ENCODE data around the gene RPL10. TPM values are rescaled to one million over a fixed set of nuclear protein-coding genes. Genes with fewer than 3 reads are reported as not detected.
A peak's percentile ranks its signal among the peaks of the same experiment; 100 is the strongest.

The RPL10 gene
- total and polyA plus RNA-seq, 2 of the 8 experiments (the other 6 are each of a cell fraction or from before 2014, with no cell fraction given): 2,633 to 4,293 TPM

DNA sequence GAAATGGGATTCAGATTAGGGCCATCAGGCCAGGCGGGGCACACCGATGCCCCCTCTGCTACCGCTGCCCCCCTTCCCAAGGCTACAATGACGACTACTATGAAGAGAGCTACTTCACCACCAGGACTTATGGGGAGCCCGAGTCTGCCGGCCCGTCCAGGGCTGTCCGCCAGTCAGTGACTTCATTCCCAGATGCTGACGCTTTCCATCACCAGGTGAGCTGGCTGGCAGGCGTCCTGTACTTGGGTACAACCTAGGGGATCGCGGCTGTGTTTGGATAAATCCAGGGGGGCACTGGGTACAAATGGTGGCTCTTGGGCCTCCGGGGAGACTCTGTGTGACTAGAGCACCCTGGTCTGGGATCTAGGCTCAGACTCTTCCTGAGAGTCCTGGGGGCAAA, 18.0 kb upstream of the RPL10 start:
- Histone ChIP-seq H4K8ac (ENCODE audit: extremely low read depth, insufficient read depth, low read length) (0 out of 2 replicates have a peak overlapping the region, but pooled peaks have one; percentile 57), H2BK5ac (ENCODE audit: low read depth, low read length) (no peak overlapping the region), H4K20me1 (replicated peaks in 1 of 2; ENCODE audit: control insufficient read depth in 1 of 2, insufficient read depth in 2 of 2, low read length in 2 of 2) (peaks cover 0 to 2% of the 10 kb centered on the region in 2 experiments), H3K4me2 (ENCODE audit: insufficient read depth in 1 of 2, low read depth in 2 of 2, low read length in 2 of 2) (peak overlapping the region; percentile 79 to 98), H3K4me3 (ENCODE audit: extremely low read depth in 1 of 4, insufficient read depth in 2 of 4, low read depth in 3 of 4, low read length in 4 of 4) (peak overlapping the region; percentile 75 to 97 (median 78)), H3K14ac (ENCODE audit: insufficient read length) (no peak overlapping the region), H3K9me3 (ENCODE audit: insufficient read depth in 2 of 2, low read depth in 1 of 2, low read length in 1 of 2) (no peaks in the 10 kb centered on the region), H3K27me3 (replicated peaks in 1 of 4; ENCODE audit: control insufficient read depth in 3 of 4, extremely low read depth in 1 of 4, insufficient read depth in 3 of 4, low read length in 3 of 4) (peaks cover 0 to 3% (median 0%) of the 10 kb centered on the region in 4 experiments; a peak in 1 of 7 replicates), H2BK120ac (replicated peaks; ENCODE audit: low read depth, low read length) (no peak overlapping the region), H2AFZ (ENCODE audit: low read length) (no peak overlapping the region), H3K18ac (ENCODE audit: extremely low read depth, low read length) (no peak overlapping the region; the same call in 1 of the 2 replicates), H3K23me2 (ENCODE audit: low read depth, low read length) (peaks cover 4% of the 10 kb centered on the region; the same call in 1 of the 2 replicates), H3K27ac (ENCODE audit: low read depth, low read length) (peak overlapping the region; percentile 96), H3K36me3 (ENCODE audit: control insufficient read depth in 2 of 4, insufficient read depth in 4 of 4, low read length in 3 of 4) (peaks cover 0 to 26% (median 0%) of the 10 kb centered on the region in 4 experiments; a peak in 2 of 8 replicates), H2BK15ac (ENCODE audit: low read length) (no peak overlapping the region), H3K79me2 (ENCODE audit: control insufficient read depth in 1 of 2, insufficient read depth in 2 of 2, low read length in 2 of 2) (peaks cover 0 to 13% of the 10 kb centered on the region in 2 experiments; a peak in 2 of 4 replicates), H4K91ac (replicated peaks; ENCODE audit: insufficient read length, low read length) (no peak overlapping the region), H3K23ac (ENCODE audit: insufficient read length) (no peak overlapping the region), H2BK12ac (ENCODE audit: low read depth, low read length) (no peak overlapping the region; the same call in 1 of the 2 replicates), H2BK20ac (ENCODE audit: low read length) (no peak overlapping the region), H3K4me1 (replicated peaks in 1 of 4; ENCODE audit: control insufficient read depth in 3 of 4, insufficient read depth in 4 of 4, low read length in 3 of 4) (peaks cover 0 to 20% (median 9%) of the 10 kb centered on the region in 4 experiments; a peak in 6 of 7 replicates), H2AK5ac (ENCODE audit: low read depth, low read length) (peak overlapping the region; percentile 53; the same call in 1 of the 2 replicates), H3K79me1 (ENCODE audit: low read depth, low read length) (no peaks in the 10 kb centered on the region), H4K5ac (ENCODE audit: insufficient read length, low read depth, low read length) (peak overlapping the region; percentile 91), H3K56ac (replicated peaks; ENCODE audit: insufficient read length, low read depth, low read length) (no peak overlapping the region), H3K4ac (replicated peaks; ENCODE audit: insufficient read length, low read depth, low read length) (peak overlapping the region; percentile 69), H3K9ac (replicated peaks in 1 of 4; ENCODE audit: extremely low read depth in 1 of 4, low read depth in 3 of 4, low read length in 3 of 4) (peak overlapping the region; percentile 84 to 92 (median 92))
- ChIA-PET CTCF (ENCODE audit: partially characterized antibody) (interaction anchor here (1.6 kb wide), 1 partner anchor 12 kb away, joined by 5 read pairs; no protein-coding TSS in a partner anchor), POLR2A (ENCODE audit: partially characterized antibody) (interaction anchor here (2.5 to 6.5 kb wide), 3 partner anchors 12 to 31 kb away, joined by 16 to 107 read pairs (median 104); partner anchors contain the start of gene RPL10)
- no peak for FAIRE-seq
- no peak for DNase-seq (ENCODE audit: low read depth in 1 of 2, low spot score in 2 of 2)
- 80% methylated on average over 4 of the region's 13 CpGs; no CpG with 5 or more reads in 1 of the 2 experiments for WGBS, 2 experiments (ENCODE audit: extremely low coverage in 1 of 2, insufficient coverage in 1 of 2, insufficient read length in 1 of 2, insufficient replicate concordance in 2 of 2, low coverage in 1 of 2, low lambda C conversion rate in 2 of 2, missing lambda C conversion rate in 1 of 2)
- TF ChIP-seq BRCA1 (IDR thresholded peaks at IDR 0.05; ENCODE audit: low read depth, low read length) (no peak), SRF (IDR thresholded peaks at IDR 0.05; ENCODE audit: low read depth, low read length) (no peak), HDAC2 (IDR thresholded peaks at IDR 0.05; ENCODE audit: borderline replicate concordance in 1 of 2, low read depth in 2 of 2, low read length in 2 of 2) (no peak), MAFK (IDR thresholded peaks at IDR 0.05; ENCODE audit: low read depth, low read length) (no peak), GTF2F1 (IDR thresholded peaks at IDR 0.05; ENCODE audit: borderline replicate concordance, low read depth, low read length) (no peak), RXRA (IDR thresholded peaks at IDR 0.05; ENCODE audit: insufficient read depth, low read depth, low read length) (no peak), SAP30 (IDR thresholded peaks at IDR 0.05; ENCODE audit: insufficient read depth, insufficient replicate concordance, low read length) (no peak), RBBP5 (IDR thresholded peaks at IDR 0.05; ENCODE audit: borderline replicate concordance, low read depth, low read length) (no peak), POLR2A (IDR thresholded peaks at IDR 0.05; ENCODE audit: control extremely low read depth in 1 of 2, low read depth in 2 of 2, low read length in 2 of 2) (no peak), TCF12 (IDR thresholded peaks at IDR 0.05; ENCODE audit: low read depth, low read length) (no peak), TBP (IDR thresholded peaks at IDR 0.05; ENCODE audit: low read depth, low read length) (no peak), SUZ12 (IDR thresholded peaks at IDR 0.05; ENCODE audit: low read length) (no peak)
- TF ChIP-seq, protein P1, sequence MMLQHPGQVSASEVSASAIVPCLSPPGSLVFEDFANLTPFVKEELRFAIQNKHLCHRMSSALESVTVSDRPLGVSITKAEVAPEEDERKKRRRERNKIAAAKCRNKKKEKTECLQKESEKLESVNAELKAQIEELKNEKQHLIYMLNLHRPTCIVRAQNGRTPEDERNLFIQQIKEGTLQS (IDR thresholded peaks at IDR 0.05; ENCODE audit: insufficient read depth, low read depth, low read length): no peak
